ENCODE data around the gene OLFM2.
A peak's percentile ranks its signal among the peaks of the same experiment; 100 is the strongest.
"Not testable (repeated sequence)": the region's sequence is repeated elsewhere in the genome, so short reads cannot be mapped to it uniquely, and the experiment has no call there.

The OLFM2 gene

GRCh38 chr19:9860407-9860806 lies 75.9 kb downstream of the OLFM2 start:
- no peak for DNase-seq

GRCh38 chr19:9858766-9859165 lies 77.5 kb downstream of the OLFM2 start:
- DNase-seq, result no peak

GRCh38 chr19:9857920-9858746 lies 78.2 kb downstream of the OLFM2 start:
- peak in 2 of 5 experiments; percentile 30 to 81 for DNase-seq

GRCh38 chr19:9857076-9857721 lies 79.1 kb downstream of the OLFM2 start:
- DNase-seq, result no peak

- DNase-seq, result no peak
Measured at GRCh38 chr19:9856609-9857008, 79.7 kb downstream of the OLFM2 start.

- no peak for DNase-seq
Measured at GRCh38 chr19:9854282-9854846, 82.0 kb downstream of the OLFM2 start.

GRCh38 chr19:9850235-9850959 lies 85.9 kb downstream of the OLFM2 start:
- no peak for DNase-seq

GRCh38 chr19:9849791-9850190 lies 86.5 kb downstream of the OLFM2 start:
- no peak for DNase-seq

GRCh38 chr19:9848762-9849161 lies 87.6 kb downstream of the OLFM2 start:
- no peak for DNase-seq

GRCh38 chr19:9848060-9848459 lies 88.3 kb downstream of the OLFM2 start:
- DNase-seq, result peak in 1 of 5 experiments; percentile 43

GRCh38 chr19:9847087-9847671 lies 89.1 kb downstream of the OLFM2 start:
- peak in 2 of 5 experiments; percentile 26 to 66 for DNase-seq

- DNase-seq, result not testable (repeated sequence)
Measured at GRCh38 chr19:9843626-9844273, 92.6 kb downstream of the OLFM2 start.

GRCh38 chr19:9842834-9843625 lies 93.3 kb downstream of the OLFM2 start:
- no peak for DNase-seq

GRCh38 chr19:9839415-9839814 lies 96.9 kb downstream of the OLFM2 start:
- no peak for DNase-seq

GRCh38 chr19:9838324-9838723 lies 98.0 kb downstream of the OLFM2 start:
- no peak for DNase-seq

- DNase-seq, result no peak
Measured at GRCh38 chr19:9836021-9836420, 100.3 kb downstream of the OLFM2 start.

GRCh38 chr19:9835507-9835949 lies 100.8 kb downstream of the OLFM2 start:
- no peak for DNase-seq

GRCh38 chr19:9834726-9835506 lies 101.4 kb downstream of the OLFM2 start, which contains the start of gene PIN1:
TSS of gene PIN1 (plus strand) at chr19:9835318. CDS start at chr19:9835345, 27 bp downstream.
- DNase-seq, result peak; percentile 99

GRCh38 chr19:9834307-9834725 lies 102.0 kb downstream of the OLFM2 start:
- no peak for DNase-seq

- no peak for DNase-seq
Measured at GRCh38 chr19:9828551-9829063, 107.7 kb downstream of the OLFM2 start.
